Mucosa of descending colon (tissue), 3 donors: ENCODE data around the gene TACSTD2. TPM values are rescaled to one million over a fixed set of nuclear protein-coding genes. Genes with fewer than 3 reads are reported as not detected.
A peak's percentile ranks its signal among the peaks of the same experiment; 100 is the strongest.
"Not testable (repeated sequence)": the region's sequence is repeated elsewhere in the genome, so short reads cannot be mapped to it uniquely, and the experiment has no call there.

Experiments used
- ATAC-seq: fragments of 200-7000 bp; cut with Tn5 transposase; one replicate; pipeline ENCODE4 v1.9.1; 2020; ENCODE audit warnings: mild to moderate bottlenecking, moderate library complexity
- DNase-seq, 3 donors: peaks; one replicate each; pipeline ENCODE4 v3.0.0-alpha.2; 2020
- H3K36me3 ChIP-seq: fragments of 200-600 bp; one replicate; pipeline ENCODE4 v1.8.0; 2021; ENCODE audit warnings: low read depth, mild to moderate bottlenecking
- H3K4me1 ChIP-seq: fragments of 200-600 bp; one replicate; pipeline ENCODE4 v1.8.0; 2021; ENCODE audit warnings: low read depth, mild to moderate bottlenecking
- H3K4me3 ChIP-seq: fragments of 200-600 bp; one replicate; pipeline ENCODE4 v1.8.0; 2021; ENCODE audit warnings: mild to moderate bottlenecking
- H3K9me3 ChIP-seq: fragments of 200-600 bp; one replicate; pipeline ENCODE4 v1.8.0; 2021; ENCODE audit warnings: mild to moderate bottlenecking
- CTCF ChIP-seq: fragments of 200-600 bp; IDR thresholded peaks from one replicate; pipeline ENCODE4 v1.8.0; 2022; ENCODE audit warnings: antibody characterized with exemption, mild to moderate bottlenecking
- intact Hi-C, 2 donors: fragments of 100-400 bp; cut with DNase I in 1 of 2; cut with micrococcal nuclease in 1 of 2; formaldehyde crosslinking; loops; one replicate each; pipeline versions ENCODE4 v1.11.0 to v1.11.1; 2022; cut with DNase I, micrococcal nuclease
- total RNA-seq, 3 donors: library from RNA; stranded (reverse); fragmentation: NEBNext Ultra II Directional in 2 of 3; extraction: Animal tissue kit (Norgen Biotek cat#: 25700) in 2 of 3; gene quantifications; one replicate each; pipeline versions ENCODE4 v1.2.1 to v1.2.4, GENCODE V29; 2021 to 2023
- donor health status: DM: no; HTN: no; CAD: no; lungs with moderate emphysema.
- donor health status: DM: no; HTN: no; CAD: no.
- donor health status: DM: no; HTN: yes; CAD: no.

Gene TACSTD2
- total RNA-seq, 3 donors from 2014 or later = 0.23 to 0.65 (median 0.32) TPM

GRCh38 chr1:58570094-58570493 is 7.0 kb downstream of the TACSTD2 start:
- no peaks in the 10 kb centered on the region for H3K36me3 ChIP-seq
- intact Hi-C loops = no loop called here
- no peak for DNase-seq
- ATAC-seq = peak; percentile 52
- TF ChIP-seq CTCF = no peak
- no peak overlapping the region for H3K4me3 ChIP-seq
- no peaks in the 10 kb centered on the region for H3K4me1 ChIP-seq
- no peaks in the 10 kb centered on the region for H3K9me3 ChIP-seq

GRCh38 chr1:58568911-58569310 is 8.1 kb downstream of the TACSTD2 start:
- no peak for DNase-seq
- intact Hi-C loops = no loop called here
- H3K36me3 ChIP-seq = no peaks in the 10 kb centered on the region
- no peaks in the 10 kb centered on the region for H3K9me3 ChIP-seq
- no peaks in the 10 kb centered on the region for H3K4me1 ChIP-seq
- no peak for ATAC-seq
- H3K4me3 ChIP-seq = no peak overlapping the region
- TF ChIP-seq CTCF = no peak

GRCh38 chr1:58568271-58568860 is 8.7 kb downstream of the TACSTD2 start:
- H3K4me3 ChIP-seq = no peak overlapping the region

GRCh38 chr1:58566339-58566738 is 10.7 kb downstream of the TACSTD2 start:
- Histone ChIP-seq H3K36me3 (no peaks in the 10 kb centered on the region), H3K4me3 (no peak overlapping the region), H3K4me1 (no peaks in the 10 kb centered on the region), H3K9me3 (no peaks in the 10 kb centered on the region)
- intact Hi-C loops = no loop called here
- DNase-seq = no peak
- no peak for TF ChIP-seq CTCF
- no peak for ATAC-seq

More at GRCh38 chr1:58568271-58568860, 8.7 kb downstream of the TACSTD2 start:
- Histone ChIP-seq H3K9me3 (no peaks in the 10 kb centered on the region), H3K36me3 (no peaks in the 10 kb centered on the region), H3K4me1 (no peaks in the 10 kb centered on the region)
- DNase-seq (no peak), ATAC-seq (no peak)
- intact Hi-C loops = no loop called here
- no peak for TF ChIP-seq CTCF

GRCh38 chr1:58563715-58564114 is 13.3 kb downstream of the TACSTD2 start:
- DNase-seq, H3K36me3 ChIP-seq, ATAC-seq, H3K9me3 ChIP-seq, H3K4me3 ChIP-seq, intact Hi-C loops, H3K4me1 ChIP-seq: not testable (repeated sequence)

- no peak for TF ChIP-seq CTCF
- ATAC-seq (no peak), DNase-seq (no peak)
- intact Hi-C loops = no loop called here
- Histone ChIP-seq H3K4me3 (no peak overlapping the region), H3K9me3 (no peaks in the 10 kb centered on the region), H3K4me1 (no peaks in the 10 kb centered on the region), H3K36me3 (no peaks in the 10 kb centered on the region)
These were observed 15.4 kb downstream of the TACSTD2 start for GRCh38 chr1:58561633-58562032.
